ENCODE data around the gene ANO10.

The ANO10 gene

DNA sequence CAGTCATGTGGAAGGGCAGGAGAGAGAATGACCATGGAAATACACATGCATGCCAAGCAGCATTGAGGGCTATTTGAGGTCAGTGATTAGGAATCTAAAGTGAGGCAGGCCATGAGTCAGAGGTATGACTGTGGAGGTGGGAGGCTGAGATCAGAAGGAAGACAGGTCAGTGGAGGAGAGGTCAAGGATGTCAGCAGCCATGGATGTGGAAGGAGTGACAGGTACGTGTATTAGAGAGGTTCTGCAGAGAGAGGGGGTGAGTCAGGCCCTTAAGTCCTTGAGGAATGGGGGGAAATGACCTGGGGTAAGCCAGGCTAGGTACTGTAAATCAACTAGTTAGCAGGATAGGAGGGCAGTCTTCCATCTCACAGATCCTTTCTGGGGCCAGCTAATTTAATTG lies 166.6 kb downstream of the ANO10 start:
- no peak overlapping the region for H3K9ac ChIP-seq (ENCODE audit: low read length)
- H3K27ac ChIP-seq (ENCODE audit: low read depth, low read length) = no peak overlapping the region
- peaks cover 4% of the 10 kb centered on the region for H3K4me1 ChIP-seq (ENCODE audit: insufficient read depth, low read length)
- H3K36me3 ChIP-seq (ENCODE audit: insufficient read depth, low read length) = no peaks in the 10 kb centered on the region
- H3K4me3 ChIP-seq (ENCODE audit: low read depth in 1 of 2, low read length in 2 of 2) = no peak overlapping the region
- no peaks in the 10 kb centered on the region for H3K27me3 ChIP-seq (ENCODE audit: control insufficient read depth in 1 of 2, insufficient read depth in 2 of 2, low read length in 2 of 2)
- H3K9me3 ChIP-seq (ENCODE audit: low read length) = no peaks in the 10 kb centered on the region

DNA sequence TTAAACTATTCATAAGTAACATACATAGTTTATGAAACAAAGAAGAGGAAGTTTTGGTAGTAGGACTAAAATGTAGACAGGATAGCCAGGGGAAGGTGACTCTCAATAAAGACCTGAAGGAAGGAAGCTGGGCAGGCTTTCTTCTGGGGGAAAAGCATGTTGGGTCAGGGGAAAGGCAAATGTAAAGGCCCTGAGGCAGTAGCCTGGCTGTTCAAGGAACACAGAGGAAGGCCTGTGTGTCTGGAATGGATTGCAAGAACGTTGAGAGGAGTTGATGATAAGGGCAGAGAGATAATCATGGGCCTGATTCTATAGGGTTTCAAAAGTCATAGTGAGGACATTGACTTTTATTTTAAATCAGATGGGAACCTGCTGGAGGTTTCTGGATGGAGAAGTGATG lies 167.8 kb downstream of the ANO10 start:
- no peaks in the 10 kb centered on the region for H3K27me3 ChIP-seq (ENCODE audit: control insufficient read depth in 1 of 2, insufficient read depth in 2 of 2, low read length in 2 of 2)
- H3K9me3 ChIP-seq (ENCODE audit: low read length) = no peaks in the 10 kb centered on the region
- H3K27ac ChIP-seq (ENCODE audit: low read depth, low read length) = no peak overlapping the region
- peaks cover 4% of the 10 kb centered on the region for H3K4me1 ChIP-seq (ENCODE audit: insufficient read depth, low read length)
- H3K36me3 ChIP-seq (ENCODE audit: insufficient read depth, low read length) = no peaks in the 10 kb centered on the region
- no peak overlapping the region for H3K9ac ChIP-seq (ENCODE audit: low read length)
- H3K4me3 ChIP-seq (ENCODE audit: low read depth in 1 of 2, low read length in 2 of 2) = no peak overlapping the region

DNA sequence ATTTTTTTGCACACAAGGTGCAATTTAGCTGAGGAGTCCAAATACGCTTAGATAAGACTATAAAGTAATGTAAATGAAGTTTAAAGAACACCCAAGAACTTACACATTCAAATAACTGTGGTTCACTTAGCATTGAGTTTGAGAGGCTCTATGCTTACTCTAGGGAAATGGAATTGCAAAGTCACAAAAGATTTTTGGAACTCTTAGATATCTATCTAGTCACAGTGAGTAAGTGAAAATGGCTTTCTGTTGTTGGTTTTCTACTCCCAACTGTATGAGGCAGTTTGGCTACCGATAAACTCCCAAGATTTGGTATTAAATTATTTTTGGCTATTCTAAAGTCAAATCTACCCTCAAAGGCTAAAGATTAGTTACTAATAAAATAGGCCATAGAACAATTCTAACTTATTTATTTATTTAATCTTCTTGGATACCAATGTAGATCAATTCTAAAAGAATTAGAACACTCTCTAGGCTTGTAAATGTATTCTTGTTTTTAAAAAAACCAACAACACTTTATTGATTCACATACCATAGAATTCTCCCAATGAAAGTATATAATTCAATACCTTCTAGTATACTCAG lies 170.0 kb downstream of the ANO10 start:
- Histone ChIP-seq H3K9ac (ENCODE audit: low read length) (no peak overlapping the region), H3K9me3 (ENCODE audit: low read length) (no peaks in the 10 kb centered on the region), H3K27ac (ENCODE audit: low read depth, low read length) (no peak overlapping the region), H3K4me3 (ENCODE audit: low read depth in 1 of 2, low read length in 2 of 2) (no peak overlapping the region), H3K27me3 (ENCODE audit: control insufficient read depth in 1 of 2, insufficient read depth in 2 of 2, low read length in 2 of 2) (no peaks in the 10 kb centered on the region), H3K36me3 (ENCODE audit: insufficient read depth, low read length) (no peaks in the 10 kb centered on the region), H3K4me1 (ENCODE audit: insufficient read depth, low read length) (peaks cover 4% of the 10 kb centered on the region)

DNA sequence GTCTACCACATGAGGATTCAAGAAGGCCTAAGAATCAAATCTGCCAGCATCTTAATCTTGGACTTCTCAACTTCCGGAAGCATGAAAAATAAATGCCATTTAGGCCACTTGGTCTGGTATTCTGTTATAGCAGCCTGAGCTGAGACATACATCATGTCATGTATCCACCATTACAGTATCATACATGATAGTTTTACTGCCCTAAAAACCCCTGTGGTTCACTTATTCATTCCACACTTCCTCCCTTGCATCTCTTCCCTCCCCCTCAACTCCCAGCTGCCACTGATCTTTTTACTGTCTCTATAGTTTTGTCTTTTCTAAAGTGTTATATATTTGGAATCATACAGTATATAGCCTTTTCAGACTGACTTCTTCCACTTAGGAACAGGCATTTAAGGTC lies 173.7 kb downstream of the ANO10 start:
- no peak overlapping the region for H3K9ac ChIP-seq (ENCODE audit: low read length)
- H3K4me3 ChIP-seq (ENCODE audit: low read depth in 1 of 2, low read length in 2 of 2) = no peak overlapping the region
- H3K36me3 ChIP-seq (ENCODE audit: insufficient read depth, low read length) = no peaks in the 10 kb centered on the region
- H3K4me1 ChIP-seq (ENCODE audit: insufficient read depth, low read length) = no peaks in the 10 kb centered on the region
- H3K9me3 ChIP-seq (ENCODE audit: low read length) = no peaks in the 10 kb centered on the region
- H3K27me3 ChIP-seq (ENCODE audit: control insufficient read depth in 1 of 2, insufficient read depth in 2 of 2, low read length in 2 of 2) = no peaks in the 10 kb centered on the region
- no peak overlapping the region for H3K27ac ChIP-seq (ENCODE audit: low read depth, low read length)

DNA sequence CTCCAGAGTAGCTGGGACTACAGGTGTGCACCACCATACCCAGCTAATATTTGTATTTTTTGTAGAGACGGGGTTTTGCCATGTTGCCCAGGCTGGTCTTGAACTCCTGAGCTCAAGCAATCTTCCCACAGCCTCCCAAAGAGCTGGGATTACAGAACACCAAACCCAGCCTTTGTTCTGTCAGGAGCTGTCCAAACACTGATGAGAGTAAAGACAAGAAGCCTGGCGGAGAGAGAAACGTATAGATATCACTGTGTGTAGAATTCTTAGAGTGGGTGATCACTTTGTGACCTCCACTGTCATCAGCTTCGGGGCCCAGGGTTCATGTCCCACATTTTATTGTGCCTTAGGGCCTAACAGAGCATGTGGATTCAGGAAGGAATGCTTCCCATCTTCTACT lies 176.0 kb downstream of the ANO10 start:
- Histone ChIP-seq H3K27ac (ENCODE audit: low read depth, low read length) (no peak overlapping the region), H3K4me1 (ENCODE audit: insufficient read depth, low read length) (no peaks in the 10 kb centered on the region), H3K9me3 (ENCODE audit: low read length) (no peaks in the 10 kb centered on the region)

DNA sequence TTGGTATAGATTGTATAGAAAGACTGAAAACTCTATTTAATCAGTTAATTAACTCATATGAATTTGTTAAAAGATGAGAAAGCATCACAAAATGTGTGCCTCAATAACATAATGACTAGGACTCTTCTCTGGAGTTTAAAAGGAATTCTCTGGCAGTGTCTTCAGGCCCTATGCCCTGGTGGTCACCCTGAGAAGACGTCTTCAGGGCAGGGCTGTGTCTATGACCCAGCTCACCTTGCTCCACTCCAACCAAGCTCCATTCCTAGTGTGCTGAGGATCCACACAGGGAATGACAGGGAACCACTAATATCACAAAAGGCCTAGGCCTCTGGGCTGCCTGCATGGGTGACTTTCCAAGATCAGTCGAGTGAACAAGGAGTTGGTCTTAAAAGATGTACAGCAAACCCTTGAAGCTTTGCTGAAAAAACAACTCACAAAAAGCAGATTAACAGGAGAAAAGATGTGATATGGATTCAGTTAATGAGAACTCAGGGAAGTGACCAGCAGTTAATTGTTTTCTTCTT lies 178.9 kb downstream of the ANO10 start:
- Histone ChIP-seq H3K9ac (ENCODE audit: low read length) (no peak overlapping the region), H3K27ac (ENCODE audit: low read depth, low read length) (no peak overlapping the region), H3K27me3 (ENCODE audit: control insufficient read depth in 1 of 2, insufficient read depth in 2 of 2, low read length in 2 of 2) (no peaks in the 10 kb centered on the region), H3K9me3 (ENCODE audit: low read length) (no peaks in the 10 kb centered on the region), H3K4me3 (ENCODE audit: low read depth in 1 of 2, low read length in 2 of 2) (no peak overlapping the region), H3K4me1 (ENCODE audit: insufficient read depth, low read length) (no peaks in the 10 kb centered on the region), H3K36me3 (ENCODE audit: insufficient read depth, low read length) (no peaks in the 10 kb centered on the region)

More for the DNA sequence above, 176.0 kb downstream of the ANO10 start:
- Histone ChIP-seq H3K4me3 (ENCODE audit: low read depth in 1 of 2, low read length in 2 of 2) (no peak overlapping the region), H3K27me3 (ENCODE audit: control insufficient read depth in 1 of 2, insufficient read depth in 2 of 2, low read length in 2 of 2) (no peaks in the 10 kb centered on the region), H3K9ac (ENCODE audit: low read length) (no peak overlapping the region), H3K36me3 (ENCODE audit: insufficient read depth, low read length) (no peaks in the 10 kb centered on the region)

DNA sequence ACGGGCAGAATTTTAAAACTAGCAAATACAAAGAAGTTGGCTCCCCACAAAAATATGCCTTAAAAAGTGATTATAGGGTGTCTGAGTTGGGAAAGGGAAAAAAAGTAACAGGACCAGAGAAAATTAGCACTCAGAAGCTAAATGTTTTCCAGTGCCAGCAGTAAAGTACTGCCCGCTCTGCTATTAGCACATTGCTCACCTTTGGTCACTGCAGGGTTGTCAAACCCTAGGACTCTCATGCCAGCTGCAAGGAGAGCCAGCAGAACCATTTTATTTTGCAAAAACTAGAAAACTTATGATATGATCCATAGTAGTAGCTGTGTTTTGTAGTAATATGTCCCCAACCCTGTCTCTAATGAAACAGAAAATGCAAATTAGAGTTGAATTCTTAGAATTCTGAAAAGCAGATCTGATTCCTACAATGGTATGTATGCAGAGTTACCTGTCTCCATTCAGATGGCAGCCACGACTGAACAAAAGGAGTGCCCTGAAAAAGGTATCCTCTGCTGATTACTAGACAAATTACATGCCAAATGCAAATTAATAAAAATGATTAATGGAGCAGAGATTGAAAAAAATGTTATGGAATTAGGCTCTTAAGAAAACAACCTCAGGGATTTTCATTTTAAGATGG lies 185.2 kb downstream of the ANO10 start:
- Histone ChIP-seq H3K36me3 (ENCODE audit: insufficient read depth, low read length) (no peaks in the 10 kb centered on the region), H3K9ac (ENCODE audit: low read length) (no peak overlapping the region), H3K9me3 (ENCODE audit: low read length) (no peaks in the 10 kb centered on the region), H3K27me3 (ENCODE audit: control insufficient read depth in 1 of 2, insufficient read depth in 2 of 2, low read length in 2 of 2) (no peaks in the 10 kb centered on the region), H3K27ac (ENCODE audit: low read depth, low read length) (no peak overlapping the region), H3K4me1 (ENCODE audit: insufficient read depth, low read length) (no peaks in the 10 kb centered on the region), H3K4me3 (ENCODE audit: low read depth in 1 of 2, low read length in 2 of 2) (no peak overlapping the region)

DNA sequence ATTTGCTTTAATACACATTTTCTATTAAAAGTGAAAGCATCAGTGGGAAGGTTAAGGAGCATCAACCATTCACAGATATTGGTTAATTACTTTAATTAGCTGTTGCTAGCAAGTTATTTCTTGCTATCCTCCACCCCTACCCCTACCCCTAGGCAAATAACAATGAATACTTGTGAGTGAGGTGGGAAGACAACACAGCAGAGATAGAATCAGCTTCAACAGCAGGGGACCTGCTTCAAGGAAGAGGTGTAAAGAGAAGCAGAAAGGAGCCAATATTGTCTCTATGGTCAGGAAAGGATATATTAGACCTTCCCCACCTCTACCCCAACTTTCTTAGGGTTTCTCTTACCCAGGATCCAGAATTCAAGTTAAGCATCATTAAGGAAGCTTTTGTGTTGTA lies 186.1 kb downstream of the ANO10 start:
- Histone ChIP-seq H3K9ac (ENCODE audit: low read length) (no peak overlapping the region), H3K27ac (ENCODE audit: low read depth, low read length) (no peak overlapping the region), H3K27me3 (ENCODE audit: control insufficient read depth in 1 of 2, insufficient read depth in 2 of 2, low read length in 2 of 2) (no peaks in the 10 kb centered on the region), H3K4me3 (ENCODE audit: low read depth in 1 of 2, low read length in 2 of 2) (no peak overlapping the region), H3K36me3 (ENCODE audit: insufficient read depth, low read length) (no peaks in the 10 kb centered on the region), H3K4me1 (ENCODE audit: insufficient read depth, low read length) (no peaks in the 10 kb centered on the region), H3K9me3 (ENCODE audit: low read length) (no peaks in the 10 kb centered on the region)

DNA sequence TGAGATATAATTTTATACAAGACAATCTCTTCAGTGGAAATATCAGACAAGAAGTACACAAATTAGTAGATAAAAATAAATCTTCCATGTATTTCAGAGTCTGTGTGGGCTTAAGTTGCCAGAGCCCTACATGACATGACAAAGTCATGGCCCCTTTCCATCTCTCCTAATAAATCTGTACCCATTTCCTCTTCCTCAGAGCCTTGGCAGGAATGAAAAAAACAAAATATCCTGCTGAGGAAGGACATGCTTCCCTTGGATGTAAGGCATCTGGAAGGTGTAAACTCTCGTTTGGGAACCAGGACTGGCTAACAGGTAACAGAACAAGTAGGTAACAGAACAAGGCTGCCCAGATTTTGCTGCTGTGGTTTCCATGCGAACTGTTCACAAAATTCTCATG lies 187.4 kb downstream of the ANO10 start:
- Histone ChIP-seq H3K27me3 (ENCODE audit: control insufficient read depth in 1 of 2, insufficient read depth in 2 of 2, low read length in 2 of 2) (no peaks in the 10 kb centered on the region), H3K4me3 (ENCODE audit: low read depth in 1 of 2, low read length in 2 of 2) (no peak overlapping the region), H3K4me1 (ENCODE audit: insufficient read depth, low read length) (no peaks in the 10 kb centered on the region), H3K9me3 (ENCODE audit: low read length) (no peaks in the 10 kb centered on the region), H3K27ac (ENCODE audit: low read depth, low read length) (no peak overlapping the region), H3K9ac (ENCODE audit: low read length) (no peak overlapping the region), H3K36me3 (ENCODE audit: insufficient read depth, low read length) (no peaks in the 10 kb centered on the region)

DNA sequence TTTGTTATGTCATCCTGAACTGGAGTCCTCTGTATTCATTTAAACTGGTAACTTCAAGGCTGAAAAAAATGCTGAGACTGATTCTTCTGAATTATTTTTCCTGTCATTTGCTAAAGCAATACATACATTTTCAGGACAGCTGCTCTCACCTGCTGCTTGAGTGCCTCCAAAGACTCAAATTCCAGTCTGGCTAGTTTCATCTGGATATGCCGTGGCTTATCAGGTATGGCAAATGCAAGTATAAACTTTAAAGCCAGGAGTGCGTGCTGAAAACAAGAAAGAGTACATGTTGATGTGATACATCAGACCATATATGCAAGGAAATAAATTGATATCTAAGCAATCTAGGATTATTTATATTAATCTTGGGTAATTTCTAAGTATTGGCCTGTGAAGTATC lies 189.3 kb downstream of the ANO10 start:
- no peak overlapping the region for H3K27ac ChIP-seq (ENCODE audit: low read depth, low read length)
- no peaks in the 10 kb centered on the region for H3K36me3 ChIP-seq (ENCODE audit: insufficient read depth, low read length)
- H3K4me3 ChIP-seq (ENCODE audit: low read depth in 1 of 2, low read length in 2 of 2) = no peak overlapping the region
- H3K9me3 ChIP-seq (ENCODE audit: low read length) = no peaks in the 10 kb centered on the region
- no peaks in the 10 kb centered on the region for H3K27me3 ChIP-seq (ENCODE audit: control insufficient read depth in 1 of 2, insufficient read depth in 2 of 2, low read length in 2 of 2)
- no peak overlapping the region for H3K9ac ChIP-seq (ENCODE audit: low read length)
- H3K4me1 ChIP-seq (ENCODE audit: insufficient read depth, low read length) = no peaks in the 10 kb centered on the region

DNA sequence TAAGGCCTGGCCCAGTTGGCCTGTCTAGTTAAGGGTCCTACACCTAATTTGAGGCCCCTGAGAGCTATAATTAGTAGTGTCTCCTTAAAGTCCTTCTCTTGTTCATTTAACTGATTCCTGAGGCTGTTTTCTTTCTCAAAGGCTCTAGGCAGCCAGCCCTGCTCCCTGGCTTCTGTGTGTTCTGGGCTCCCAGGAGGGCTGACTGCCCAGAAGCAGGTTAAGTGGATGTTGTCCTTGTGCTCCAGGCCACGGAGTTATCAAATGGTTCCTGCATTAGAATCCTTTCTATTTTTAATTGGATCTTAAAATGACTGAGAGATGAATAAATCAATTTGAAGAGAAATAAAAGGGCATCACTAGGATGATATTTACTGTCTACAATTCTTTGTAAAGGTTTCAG lies 195.4 kb downstream of the ANO10 start:
- H3K27me3 ChIP-seq (ENCODE audit: control insufficient read depth in 1 of 2, insufficient read depth in 2 of 2, low read length in 2 of 2) = no peaks in the 10 kb centered on the region
- H3K27ac ChIP-seq (ENCODE audit: low read depth, low read length) = peak overlapping the region; percentile 32
- peaks cover 5% of the 10 kb centered on the region for H3K9me3 ChIP-seq (ENCODE audit: low read length)
- no peak overlapping the region for H3K4me3 ChIP-seq (ENCODE audit: low read depth in 1 of 2, low read length in 2 of 2)
- peaks cover 25% of the 10 kb centered on the region for H3K4me1 ChIP-seq (ENCODE audit: insufficient read depth, low read length)
- H3K9ac ChIP-seq (ENCODE audit: low read length) = no peak overlapping the region
- H3K36me3 ChIP-seq (ENCODE audit: insufficient read depth, low read length) = no peaks in the 10 kb centered on the region

DNA sequence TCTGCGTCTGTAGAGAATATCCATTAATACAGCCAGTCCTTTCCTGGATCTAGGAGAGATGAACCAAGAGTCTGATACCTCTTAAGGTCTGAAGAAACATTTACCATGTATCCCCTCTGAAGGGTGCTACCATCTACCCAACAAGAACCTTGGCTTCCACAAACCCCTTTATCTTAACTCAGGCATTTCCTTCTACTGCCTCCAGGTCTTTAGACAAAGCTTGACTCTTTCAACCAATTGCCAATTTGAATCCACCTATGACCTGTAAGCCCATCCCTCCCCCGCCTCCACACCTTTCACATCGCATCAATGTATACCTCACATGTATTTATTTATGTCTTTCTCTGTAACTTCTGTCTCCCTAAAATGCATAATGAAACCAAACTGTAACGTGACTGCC lies 196.0 kb downstream of the ANO10 start:
- H3K27ac ChIP-seq (ENCODE audit: low read depth, low read length) = peak overlapping the region; percentile 32
- no peak overlapping the region for H3K4me3 ChIP-seq (ENCODE audit: low read depth in 1 of 2, low read length in 2 of 2)
- H3K9me3 ChIP-seq (ENCODE audit: low read length) = peaks cover 5% of the 10 kb centered on the region
- no peaks in the 10 kb centered on the region for H3K36me3 ChIP-seq (ENCODE audit: insufficient read depth, low read length)
- H3K9ac ChIP-seq (ENCODE audit: low read length) = no peak overlapping the region
- peaks cover 25% of the 10 kb centered on the region for H3K4me1 ChIP-seq (ENCODE audit: insufficient read depth, low read length)
- no peaks in the 10 kb centered on the region for H3K27me3 ChIP-seq (ENCODE audit: control insufficient read depth in 1 of 2, insufficient read depth in 2 of 2, low read length in 2 of 2)
